SK-MEL-5 (cell line): Measurements from ENCODE around the gene ESPNL. TPM values are rescaled to one million over a fixed set of nuclear protein-coding genes. Genes with fewer than 3 reads are reported as not detected.
"Not testable (repeated sequence)": the region's sequence is repeated elsewhere in the genome, so short reads cannot be mapped to it uniquely, and the experiment has no call there.

ENCODE experiments used
- DNase-seq: peaks from one replicate; pipeline ENCODE4 v3.0.0-alpha.2; 2016; ENCODE audit warnings: low read depth, low spot score
- in situ Hi-C: cut with HindIII; loops from 2 replicates; pipeline ENCODE4 v1.10.0; 2016; ENCODE audit warnings: low sequenced_read_pairs, high pct_unique_total_duplicates, low pct_unique_long_range_greater_than_20kb
- total RNA-seq: library from RNA; depleted of rRNA; stranded (reverse); fragments of >200 nt; shearing (Covaris generic); gene quantifications from 2 replicates; pipeline ENCODE4 v1.2.3, GENCODE V29; 2014; rRNA removed

Gene ESPNL
- total RNA-seq, 1 experiment from 2014 or later: 0.29 TPM

GRCh38 chr2:238168196-238169047, 68.3 kb downstream of the ESPNL start:
- in situ Hi-C loops: no loop called here

GRCh38 chr2:238169048-238169707, 69.0 kb downstream of the ESPNL start:
- in situ Hi-C loops: no loop called here
- no peak for DNase-seq

More at GRCh38 chr2:238168196-238169047, 68.3 kb downstream of the ESPNL start:
- DNase-seq: no peak

DNA sequence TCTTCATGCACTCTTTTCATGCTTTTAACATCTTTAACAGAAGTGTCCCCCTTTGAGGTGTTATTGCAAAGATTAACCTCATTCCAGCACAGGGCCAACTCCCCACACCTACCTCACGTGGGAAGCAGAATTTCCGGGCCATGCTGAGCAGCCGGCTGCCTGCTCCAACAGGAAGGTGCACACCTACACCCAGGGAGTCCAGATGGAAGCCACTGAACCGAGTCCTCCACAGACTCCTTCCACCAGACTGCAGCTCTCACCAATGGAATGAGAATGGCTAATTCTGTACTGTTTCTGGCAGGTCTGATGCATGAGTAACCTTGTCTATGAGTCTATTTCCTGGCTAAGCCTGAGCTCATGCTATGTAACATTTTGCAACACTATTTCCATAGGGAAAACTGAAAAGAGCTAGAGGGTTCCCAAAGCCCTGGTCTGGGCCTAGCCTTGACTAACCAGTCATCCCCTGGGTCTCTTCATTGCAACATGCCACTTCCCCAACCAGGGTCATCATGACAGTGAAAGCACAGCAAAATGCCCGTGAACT, 69.6 kb downstream of the ESPNL start:
- DNase-seq: no peak
- in situ Hi-C loops: no loop called here

DNA sequence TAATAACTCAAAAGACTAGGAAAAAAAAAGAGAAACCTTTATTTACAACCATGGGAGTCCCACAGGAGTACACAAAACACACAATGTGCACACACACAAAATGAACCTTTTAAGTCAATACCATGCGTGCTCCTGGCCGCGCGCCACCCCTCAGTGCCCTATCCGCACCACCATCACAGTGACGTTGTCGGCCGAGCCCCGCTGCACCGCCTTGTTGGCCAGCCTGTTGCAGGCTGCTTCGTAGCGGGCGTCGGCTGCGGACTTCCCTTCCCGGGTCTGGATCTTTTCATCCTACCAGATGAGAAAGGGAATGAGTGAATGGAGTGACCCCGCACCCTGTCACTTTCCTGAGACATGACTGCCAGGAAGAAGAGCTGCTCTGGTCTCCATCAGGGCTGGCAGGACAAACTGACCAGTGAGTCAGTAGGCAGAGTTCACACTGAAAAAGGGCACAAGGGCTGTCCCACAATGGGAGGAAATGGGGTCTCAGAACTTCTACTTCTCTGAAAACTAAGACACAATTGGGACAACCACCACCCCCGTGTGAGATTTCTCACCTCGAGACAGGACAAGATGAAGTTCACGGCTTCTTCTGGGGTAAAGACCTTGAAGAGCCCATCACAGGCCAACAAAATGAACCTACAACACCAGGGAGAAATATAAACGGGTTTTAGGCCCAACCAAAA, 70.4 kb downstream of the ESPNL start:
- in situ Hi-C loops: no loop called here
- no peak for DNase-seq

DNA sequence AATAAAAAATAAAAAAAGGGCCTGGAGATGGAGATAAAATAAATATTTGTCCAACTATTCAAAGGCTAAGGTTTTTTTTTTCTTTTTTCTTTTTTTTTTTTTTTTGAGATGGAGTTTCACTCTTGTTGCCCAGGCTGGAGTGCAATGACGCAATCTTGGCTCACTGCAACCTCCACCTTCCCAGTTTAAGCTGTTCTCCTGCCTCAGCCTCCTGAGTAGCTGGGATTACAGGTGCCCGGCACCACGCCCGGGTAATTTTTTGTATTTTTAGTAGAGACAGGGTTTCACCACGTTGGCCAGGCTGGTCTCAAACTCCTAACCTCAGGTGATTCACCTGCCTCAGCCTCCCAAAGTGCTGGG, 70.9 kb downstream of the ESPNL start:
- DNase-seq, in situ Hi-C loops: not testable (repeated sequence)

- in situ Hi-C loops: no loop called here
- DNase-seq: no peak
Measured at GRCh38 chr2:238171575-238172187, 71.5 kb downstream of the ESPNL start.

- in situ Hi-C loops: no loop called here
- DNase-seq: no peak
Measured at GRCh38 chr2:238172439-238172838, 72.3 kb downstream of the ESPNL start.

- in situ Hi-C loops: no loop called here
- DNase-seq: no peak
Measured at GRCh38 chr2:238173692-238174091, 73.6 kb downstream of the ESPNL start.

- DNase-seq: no peak
- in situ Hi-C loops: no loop called here
Measured at GRCh38 chr2:238174291-238174690, 74.2 kb downstream of the ESPNL start.

DNA sequence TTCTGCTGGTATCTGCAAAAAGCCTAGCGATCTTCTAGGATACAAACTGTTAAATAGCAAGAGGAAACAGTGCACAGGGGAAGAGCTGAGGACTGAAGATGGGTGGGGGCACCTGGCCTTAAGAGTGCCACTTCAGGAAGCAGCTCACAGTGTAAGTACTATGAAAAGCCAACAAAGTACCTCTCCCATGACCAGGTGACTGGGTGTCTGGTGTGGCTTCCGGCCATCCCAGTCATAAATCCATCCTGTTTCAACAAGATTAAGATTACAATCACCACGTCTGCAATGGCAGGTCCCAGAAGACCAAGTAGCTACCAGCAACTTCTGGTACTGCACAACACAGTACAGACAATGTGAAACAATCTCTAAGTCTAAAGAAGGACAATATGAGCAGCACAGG, 74.6 kb downstream of the ESPNL start:
- DNase-seq: no peak

DNA sequence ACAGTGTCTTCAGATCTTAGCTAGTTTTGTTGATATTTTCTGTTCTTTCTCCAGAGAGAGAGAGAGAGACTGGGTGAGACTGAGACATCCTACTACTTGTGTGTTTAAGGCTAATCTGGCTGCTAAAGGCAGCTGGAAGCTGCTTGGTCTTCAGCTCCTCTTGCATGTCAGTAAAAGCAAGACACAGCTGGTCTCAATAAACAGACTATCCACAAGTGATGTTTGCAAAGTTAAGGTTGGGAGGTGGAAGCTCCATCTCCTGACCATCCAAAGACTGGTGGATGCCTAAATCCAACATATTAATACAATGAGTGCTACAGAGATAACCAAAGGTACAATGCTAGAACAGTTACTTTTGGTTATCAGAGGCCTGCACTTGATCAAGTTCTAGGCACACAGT, 76.5 kb downstream of the ESPNL start:
- DNase-seq: no peak
- in situ Hi-C loops: no loop called here

More for the DNA sequence above, 74.6 kb downstream of the ESPNL start:
- in situ Hi-C loops: no loop called here

DNA sequence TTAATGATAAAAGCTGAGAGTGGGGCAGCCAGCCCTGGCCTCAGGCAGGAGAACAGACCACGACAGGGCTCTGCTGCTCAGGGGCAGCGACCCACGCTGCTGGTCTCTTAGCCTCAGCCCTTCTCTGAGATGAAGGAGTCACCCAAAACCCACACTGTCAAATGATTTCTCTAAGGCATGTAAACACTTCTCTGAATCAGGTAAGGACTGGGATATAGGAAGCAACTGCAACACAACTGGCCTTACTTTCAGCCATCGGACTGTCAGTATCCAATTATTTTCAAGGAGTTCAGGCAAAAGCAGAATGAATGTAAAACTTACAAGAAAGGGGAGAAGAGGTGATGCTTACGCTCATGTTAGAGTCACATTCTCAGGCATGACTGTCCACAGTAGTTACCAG, 80.4 kb downstream of the ESPNL start:
- in situ Hi-C loops: no loop called here
- no peak for DNase-seq

GRCh38 chr2:238182362-238182761, 82.2 kb downstream of the ESPNL start:
- DNase-seq: no peak
- in situ Hi-C loops: no loop called here

Other genes with a start within 250 kb of the ESPNL start
- gene RAMP1, start 240.7 kb upstream of the ESPNL start, total RNA-seq: 0.26 TPM in 1 of 2 replicates, not detected in the other
- 216 and 231 TPM in 2 replicates for gene UBE2F, start 133.3 kb upstream of the ESPNL start, total RNA-seq
- 64.8 and 71.6 TPM in 2 replicates for gene SCLY, start 39.3 kb upstream of the ESPNL start, total RNA-seq
- gene KLHL30, start 38.3 kb downstream of the ESPNL start, total RNA-seq: 0.03 TPM in 1 of 2 replicates, not detected in the other
- gene ERFE, start 58.6 kb downstream of the ESPNL start, total RNA-seq: 22.3 and 29.3 TPM in 2 replicates
- gene ILKAP, start 103.4 kb downstream of the ESPNL start, total RNA-seq: 35.8 and 36.9 TPM in 2 replicates
- gene HES6, start 139.7 kb downstream of the ESPNL start, total RNA-seq: 157 and 191 TPM in 2 replicates
- 1.8 and 2.2 TPM in 2 replicates for gene PER2, start 188.3 kb downstream of the ESPNL start, total RNA-seq
- gene TRAF3IP1, start 220.2 kb downstream of the ESPNL start, total RNA-seq: 6.3 and 6.4 TPM in 2 replicates